Left lung (tissue), 10 donors: Measurements from ENCODE around the gene EVA1B. TPM values are rescaled to one million over a fixed set of nuclear protein-coding genes. Genes with fewer than 3 reads are reported as not detected.

Experiments
- ATAC-seq: fragments of 200-7000 bp; cut with Tn5 transposase; one replicate; pipeline ENCODE4 v1.9.1; 2020; ENCODE audit warnings: moderate library complexity
- DNase-seq, 4 donors: peaks; one replicate each; pipeline ENCODE4 v3.0.0-alpha.2; 2013 to 2020
- H3K27ac ChIP-seq, 2 donors: fragments of 200-600 bp; sonication (generic) in 1 of 2; one replicate each; pipeline versions ENCODE4 v1.5.0 to v1.8.0; 2020 to 2021
- H3K27me3 ChIP-seq, 2 donors: fragments of 200-600 bp; sonication (generic) in 1 of 2; one replicate each; pipeline versions ENCODE4 v1.5.0 to v1.8.0; 2020 to 2021
- H3K36me3 ChIP-seq, 2 donors: fragments of 200-600 bp; sonication (generic) in 1 of 2; one replicate each; pipeline versions ENCODE4 v1.5.0 to v1.8.0; 2020 to 2021
- H3K4me1 ChIP-seq, 2 donors: fragments of 200-600 bp; one replicate each; pipeline ENCODE4 v1.8.0; 2021
- H3K4me3 ChIP-seq, 2 donors: fragments of 200-600 bp; sonication (generic) in 1 of 2; one replicate each; pipeline versions ENCODE4 v1.5.0 to v1.8.0; 2020 to 2021; ENCODE audit warnings: mild to moderate bottlenecking in 1 of 2
- H3K9me3 ChIP-seq, 2 donors: fragments of 200-600 bp; sonication (generic) in 1 of 2; one replicate each; pipeline versions ENCODE4 v1.5.0 to v1.8.0; 2020 to 2021
- CTCF ChIP-seq, 2 donors: fragments of 200-600 bp; sonication (generic) in 1 of 2; IDR thresholded peaks; one replicate each; pipeline versions ENCODE4 v1.5.0 to v1.8.0; 2021; ENCODE audit warnings: antibody characterized with exemption in 2 of 2
- intact Hi-C, 2 donors: fragments of 100-400 bp; cut with DNase I; formaldehyde crosslinking; loops; one replicate each; pipeline versions ENCODE4 v1.11.2 to v1.14.2; 2022
- polyA plus RNA-seq, 6 donors: library from polyadenylated mRNA; unstranded; fragments of 120-200 nt; gene quantifications; one replicate each; pipeline ENCODE4 v1.2.1, GENCODE V29; 2013; ENCODE audit not compliant: insufficient read length in 6 of 6
- total RNA-seq, 2 donors: library from RNA; stranded (reverse); fragmentation: NEBNext Ultra II Directional; extraction: Animal tissue kit (Norgen Biotek cat#: 25700); gene quantifications; one replicate each; pipeline ENCODE4 v1.2.1, GENCODE V29; 2021
- donor health status: DM: no; HTN: yes; CAD: no.
- donor health status: DM: no; HTN: no; CAD: no.

The EVA1B gene
- total and polyA plus RNA-seq, 8 donors, result 21.9 to 53.7 (median 35.1) TPM

DNA sequence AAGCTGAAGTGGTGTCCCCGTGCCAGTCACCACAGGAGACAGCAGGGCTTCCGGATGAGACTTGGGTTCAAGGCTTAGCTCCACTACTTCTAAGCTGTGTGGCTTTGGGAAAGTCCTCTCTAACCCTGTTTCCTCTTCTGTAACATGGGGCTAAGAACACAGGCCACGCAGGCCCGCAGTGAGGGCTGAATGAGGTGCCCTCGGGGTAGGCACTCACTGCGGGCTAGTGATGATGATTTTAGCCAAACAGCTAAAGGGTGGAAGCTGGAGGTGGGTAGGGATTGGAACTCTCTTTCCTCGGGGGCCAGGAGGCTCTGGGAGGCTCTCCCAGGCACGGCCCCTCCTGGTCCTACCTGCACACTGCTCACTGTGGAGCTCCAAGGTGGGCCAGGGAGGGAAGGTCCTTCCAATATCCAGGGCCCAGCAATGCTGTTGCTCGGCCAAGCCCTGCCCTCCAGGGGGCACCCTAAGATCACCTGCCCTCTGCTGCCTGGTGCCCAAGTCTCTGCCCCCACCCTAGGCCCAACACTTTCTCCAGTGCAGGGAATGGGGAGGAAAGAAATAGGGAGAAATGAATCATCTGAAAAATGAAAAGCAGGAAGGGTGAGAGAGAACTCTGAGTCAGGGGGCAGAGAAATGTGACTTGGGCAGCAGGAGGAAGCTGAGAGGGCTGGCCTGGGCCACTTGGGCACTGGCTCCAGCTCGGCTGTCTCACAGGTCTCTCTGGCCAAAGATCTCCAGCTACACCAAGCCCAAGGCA is 19.2 kb upstream of the EVA1B start:
- ATAC-seq (peak; percentile 86), DNase-seq (no peak)
- H3K9me3 ChIP-seq, result no peaks in the 10 kb centered on the region
- peak; percentile 44 to 70 for TF ChIP-seq CTCF (IDR thresholded peaks at IDR 0.05)
- H3K36me3 ChIP-seq, result peaks cover 0 to 84% of the 10 kb centered on the region in 2 donors
- H3K27ac ChIP-seq, result peak overlapping the region; percentile 33 to 72
- no peaks in the 10 kb centered on the region for H3K27me3 ChIP-seq
- H3K4me1 ChIP-seq, result peaks cover 0 to 50% of the 10 kb centered on the region in 2 donors
- intact Hi-C loops, result loop anchor here in 1 of 2 donors (5.0 kb wide), 1 partner anchor 75 kb away; no protein-coding TSS in a partner anchor
- no peak overlapping the region for H3K4me3 ChIP-seq

DNA sequence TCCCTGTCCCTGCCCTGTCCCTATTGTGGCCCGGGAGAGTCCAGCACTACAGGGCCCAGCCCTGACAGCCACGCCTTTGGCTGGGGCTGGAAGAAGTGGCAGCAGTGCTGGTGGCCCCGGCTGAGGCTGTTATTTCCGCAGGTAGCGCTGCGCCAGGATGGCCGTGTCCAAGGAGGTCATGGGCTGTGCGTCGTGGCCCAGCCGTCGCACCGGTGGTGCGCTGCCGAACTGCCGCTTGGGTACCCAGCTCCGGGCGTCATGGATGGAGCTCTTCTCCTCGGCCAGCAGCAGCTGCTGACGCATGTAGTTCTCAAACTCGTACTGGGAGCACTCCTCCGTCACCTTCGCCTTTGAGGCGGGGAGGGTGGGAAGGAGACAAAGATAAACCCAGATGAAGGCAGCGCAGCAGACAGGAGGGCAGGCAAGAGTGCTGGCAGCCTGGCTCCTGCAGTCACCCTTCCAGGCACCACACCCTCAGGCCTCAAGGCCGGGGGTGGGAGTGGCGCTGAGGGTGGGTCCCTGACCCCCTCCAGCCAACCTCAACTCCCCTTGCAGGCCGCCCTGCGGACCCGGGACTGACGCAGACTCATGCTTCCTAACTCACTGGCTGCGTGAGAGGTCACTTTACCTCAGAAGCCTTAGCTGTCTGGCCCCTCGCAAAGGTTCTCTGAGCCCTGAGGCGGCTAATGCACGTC is 18.3 kb upstream of the EVA1B start:
- DNase-seq (no peak), ATAC-seq (no peak)
- H3K4me3 ChIP-seq, result no peak overlapping the region
- H3K27me3 ChIP-seq, result no peaks in the 10 kb centered on the region
- H3K4me1 ChIP-seq, result peaks cover 0 to 54% of the 10 kb centered on the region in 2 donors
- intact Hi-C loops, result loop anchor here in 1 of 2 donors (5.0 kb wide), 1 partner anchor 76 kb away; no protein-coding TSS in a partner anchor
- no peak for TF ChIP-seq CTCF (IDR thresholded peaks at IDR 0.05)
- H3K27ac ChIP-seq, result no peak overlapping the region
- no peaks in the 10 kb centered on the region for H3K9me3 ChIP-seq
- peaks cover 0 to 76% of the 10 kb centered on the region in 2 donors for H3K36me3 ChIP-seq

DNA sequence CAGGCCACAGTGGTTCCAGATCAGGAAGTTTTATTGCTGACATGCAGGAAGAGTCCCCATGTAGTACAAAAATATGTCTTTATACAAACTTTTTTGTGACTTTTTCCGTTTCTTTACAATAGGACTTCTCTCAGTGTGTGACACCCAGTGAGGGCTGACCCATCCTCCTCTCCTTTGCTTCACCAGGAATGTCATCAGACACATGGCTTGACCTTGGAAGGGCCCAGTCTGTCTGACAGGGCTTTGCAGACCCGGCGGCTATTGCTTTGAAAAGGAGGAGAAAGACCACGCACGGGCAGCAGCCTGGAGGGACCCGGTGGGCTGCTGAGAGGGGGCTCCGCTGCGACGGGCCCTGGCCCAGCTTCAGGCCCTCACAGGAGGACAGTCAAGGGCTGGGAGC is 16.2 kb upstream of the EVA1B start:
- intact Hi-C loops, result loop anchor here in 1 of 2 donors (5.0 kb wide), 1 partner anchor 78 kb away; no protein-coding TSS in a partner anchor

DNA sequence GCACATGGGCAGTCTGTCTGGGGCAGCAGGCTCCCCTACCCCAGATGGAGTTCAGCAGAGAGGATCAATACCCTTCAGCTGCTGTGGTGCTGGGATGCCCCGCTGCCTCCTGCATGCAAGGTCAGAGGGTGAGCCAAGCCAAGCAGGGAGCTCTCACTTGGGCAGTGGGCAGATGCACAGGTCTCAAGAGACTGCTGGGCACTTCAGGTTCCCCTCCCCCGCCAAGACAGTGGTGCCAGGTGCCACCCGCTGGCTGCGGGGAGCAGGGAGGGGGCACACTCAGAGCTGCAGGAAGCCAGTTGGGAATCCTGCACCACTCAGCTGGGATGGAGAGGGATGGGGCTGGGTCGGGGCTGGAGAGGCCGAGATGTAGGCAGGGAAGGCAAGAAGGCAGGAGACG is 15.8 kb upstream of the EVA1B start:
- H3K4me1 ChIP-seq, result peaks cover 0 to 48% of the 10 kb centered on the region in 2 donors
- H3K9me3 ChIP-seq, result no peaks in the 10 kb centered on the region
- H3K4me3 ChIP-seq, result no peak overlapping the region
- intact Hi-C loops, result no loop called here
- peaks cover 0 to 51% of the 10 kb centered on the region in 2 donors for H3K36me3 ChIP-seq
- TF ChIP-seq CTCF (IDR thresholded peaks at IDR 0.05), result no peak
- no peak for DNase-seq
- no peaks in the 10 kb centered on the region for H3K27me3 ChIP-seq
- ATAC-seq, result no peak
- peak overlapping the region in 1 of 2 donors; percentile 39 for H3K27ac ChIP-seq

More for the DNA sequence above, 16.2 kb upstream of the EVA1B start:
- Histone ChIP-seq H3K27ac (peak overlapping the region in 1 of 2 donors; percentile 39), H3K36me3 (peaks cover 0 to 55% of the 10 kb centered on the region in 2 donors), H3K4me3 (no peak overlapping the region), H3K4me1 (peaks cover 0 to 51% of the 10 kb centered on the region in 2 donors), H3K9me3 (no peaks in the 10 kb centered on the region), H3K27me3 (no peaks in the 10 kb centered on the region)
- TF ChIP-seq CTCF (IDR thresholded peaks at IDR 0.05), result no peak
- DNase-seq, result no peak
- no peak for ATAC-seq

- no peak for TF ChIP-seq CTCF (IDR thresholded peaks at IDR 0.05)
- no peaks in the 10 kb centered on the region for H3K9me3 ChIP-seq
- no peak for ATAC-seq
- peak overlapping the region in 1 of 2 donors; percentile 39 for H3K27ac ChIP-seq
- no peak for DNase-seq
- peaks cover 0 to 37% of the 10 kb centered on the region in 2 donors for H3K36me3 ChIP-seq
- no peak overlapping the region for H3K4me3 ChIP-seq
- intact Hi-C loops, result no loop called here
- H3K4me1 ChIP-seq, result peaks cover 0 to 34% of the 10 kb centered on the region in 2 donors
- no peaks in the 10 kb centered on the region for H3K27me3 ChIP-seq
Observed at GRCh38 chr1:36337830-36338229, 14.4 kb upstream of the EVA1B start.
